GM23338 (cell line): ENCODE measurements around the gene KAT2A.

ENCODE experiments used
- CTCF ChIP-seq, 2 experiments: fragments of 200-600 bp in 1 of 2; sonication (generic) in 1 of 2; conservative IDR thresholded peaks; 2 replicates each; pipeline versions ENCODE4 v1.5.1 to v1.6.1; 2016 to 2017; ENCODE audit warnings: antibody characterized with exemption in 2 of 2, low read depth in 2 of 2, mild to moderate bottlenecking in 2 of 2, moderate library complexity in 1 of 2
- EZH2phosphoT487 ChIP-seq: fragments of 200-600 bp; sonication (generic); IDR thresholded peaks from one replicate; pipeline ENCODE4 v1.8.1; 2018; ENCODE audit warnings: antibody characterized with exemption; ENCODE audit not compliant: unreplicated experiment
- JUNB ChIP-seq: IDR thresholded peaks from one replicate; pipeline ENCODE4 v1.6.1; 2016; ENCODE audit warnings: antibody characterized with exemption; ENCODE audit not compliant: unreplicated experiment
- POLR2AphosphoS5 ChIP-seq: IDR thresholded peaks from 2 replicates; pipeline ENCODE4 v1.6.1; 2016; ENCODE audit warnings: antibody characterized with exemption, low read depth
- REST ChIP-seq: IDR thresholded peaks from one replicate; pipeline ENCODE4 v1.6.1; 2018; ENCODE audit warnings: antibody characterized with exemption; ENCODE audit not compliant: unreplicated experiment

- TF ChIP-seq CTCF (conservative IDR thresholded peaks at IDR 0.05; ENCODE audit: low read depth in 2 of 2) = no peak
- TF ChIP-seq EZH2phosphoT487 = no peak
- no peak for TF ChIP-seq REST
- no peak for TF ChIP-seq POLR2AphosphoS5
- TF ChIP-seq JUNB = no peak
These were observed 20.2 kb upstream of the KAT2A start for GRCh38 chr17:42141382-42141781.
